ENCODE results near the gene TBC1D32.
"Not testable (repeated sequence)": the region's sequence is repeated elsewhere in the genome, so short reads cannot be mapped to it uniquely, and the experiment has no call there.

TBC1D32 gene

GRCh38 chr6:121067381-121067780 is 266.9 kb downstream of the TBC1D32 start:
- no peak for DNase-seq (ENCODE audit: extremely low read depth, insufficient read length)
- no peaks in the 10 kb centered on the region for H3K27me3 ChIP-seq (replicated peaks; ENCODE audit: control insufficient read depth, insufficient read depth, low read length)
- no peak for TF ChIP-seq CTCF (IDR thresholded peaks at IDR 0.05; ENCODE audit: insufficient read depth, low read length, poor library complexity, severe bottlenecking)
- no peaks in the 10 kb centered on the region for H3K36me3 ChIP-seq (ENCODE audit: control insufficient read depth, insufficient read depth, low read length)
- H3K4me3 ChIP-seq (replicated peaks; ENCODE audit: low read depth, low read length): no peak overlapping the region

- no peak for TF ChIP-seq CTCF (IDR thresholded peaks at IDR 0.05; ENCODE audit: insufficient read depth, low read length, poor library complexity, severe bottlenecking)
- H3K27me3 ChIP-seq (replicated peaks; ENCODE audit: control insufficient read depth, insufficient read depth, low read length): no peaks in the 10 kb centered on the region
- no peak for DNase-seq (ENCODE audit: extremely low read depth, insufficient read length)
- no peaks in the 10 kb centered on the region for H3K36me3 ChIP-seq (ENCODE audit: control insufficient read depth, insufficient read depth, low read length)
- no peak overlapping the region for H3K4me3 ChIP-seq (replicated peaks; ENCODE audit: low read depth, low read length)
Measured at GRCh38 chr6:121064345-121064744, 269.9 kb downstream of the TBC1D32 start.

GRCh38 chr6:121055572-121056163 is 278.6 kb downstream of the TBC1D32 start:
- peak; percentile 1 for DNase-seq (ENCODE audit: extremely low read depth, insufficient read length)
- Histone ChIP-seq H3K36me3 (ENCODE audit: control insufficient read depth, insufficient read depth, low read length) (no peaks in the 10 kb centered on the region), H3K27me3 (replicated peaks; ENCODE audit: control insufficient read depth, insufficient read depth, low read length) (no peaks in the 10 kb centered on the region), H3K4me3 (replicated peaks; ENCODE audit: low read depth, low read length) (no peak overlapping the region)
- TF ChIP-seq CTCF (IDR thresholded peaks at IDR 0.05; ENCODE audit: insufficient read depth, low read length, poor library complexity, severe bottlenecking): peak; percentile 65

- not testable (repeated sequence) for DNase-seq (ENCODE audit: extremely low read depth, insufficient read length); H3K27me3 ChIP-seq (replicated peaks; ENCODE audit: control insufficient read depth, insufficient read depth, low read length); H3K4me3 ChIP-seq (replicated peaks; ENCODE audit: low read depth, low read length); H3K36me3 ChIP-seq (ENCODE audit: control insufficient read depth, insufficient read depth, low read length)
Measured at GRCh38 chr6:121048593-121048992, 285.7 kb downstream of the TBC1D32 start.

- not testable (repeated sequence) for H3K36me3 ChIP-seq (ENCODE audit: control insufficient read depth, insufficient read depth, low read length); DNase-seq (ENCODE audit: extremely low read depth, insufficient read length); H3K4me3 ChIP-seq (replicated peaks; ENCODE audit: low read depth, low read length); H3K27me3 ChIP-seq (replicated peaks; ENCODE audit: control insufficient read depth, insufficient read depth, low read length)
Measured at GRCh38 chr6:121044905-121045304, 289.4 kb downstream of the TBC1D32 start.

GRCh38 chr6:121043706-121044105 is 290.6 kb downstream of the TBC1D32 start:
- not testable (repeated sequence) for H3K36me3 ChIP-seq (ENCODE audit: control insufficient read depth, insufficient read depth, low read length); H3K27me3 ChIP-seq (replicated peaks; ENCODE audit: control insufficient read depth, insufficient read depth, low read length); H3K4me3 ChIP-seq (replicated peaks; ENCODE audit: low read depth, low read length); DNase-seq (ENCODE audit: extremely low read depth, insufficient read length)

- not testable (repeated sequence) for DNase-seq (ENCODE audit: extremely low read depth, insufficient read length); H3K4me3 ChIP-seq (replicated peaks; ENCODE audit: low read depth, low read length); H3K27me3 ChIP-seq (replicated peaks; ENCODE audit: control insufficient read depth, insufficient read depth, low read length); H3K36me3 ChIP-seq (ENCODE audit: control insufficient read depth, insufficient read depth, low read length)
Measured at GRCh38 chr6:121043211-121043610, 291.1 kb downstream of the TBC1D32 start.

GRCh38 chr6:121042766-121043165 is 291.5 kb downstream of the TBC1D32 start:
- TF ChIP-seq CTCF (IDR thresholded peaks at IDR 0.05; ENCODE audit: insufficient read depth, low read length, poor library complexity, severe bottlenecking): no peak
- Histone ChIP-seq H3K27me3 (replicated peaks; ENCODE audit: control insufficient read depth, insufficient read depth, low read length) (no peaks in the 10 kb centered on the region), H3K36me3 (ENCODE audit: control insufficient read depth, insufficient read depth, low read length) (no peaks in the 10 kb centered on the region)

More at GRCh38 chr6:121042766-121043165, 291.5 kb downstream of the TBC1D32 start:
- H3K4me3 ChIP-seq (replicated peaks; ENCODE audit: low read depth, low read length): no peak overlapping the region
- no peak for DNase-seq (ENCODE audit: extremely low read depth, insufficient read length)

Measured in GM06990 (cell line).